GM23338 (cell line): Measurements from ENCODE around the gene STEAP1B. TPM values are rescaled to one million over a fixed set of nuclear protein-coding genes. Genes with fewer than 3 reads are reported as not detected.

Experiments
- ATAC-seq: fragments of 200-7000 bp; cut with Tn5 transposase; 3 replicates; pipeline ENCODE4 v1.9.1; 2020
- DNase-seq: peaks from one replicate; pipeline ENCODE4 v3.0.0-alpha.2; 2015; ENCODE audit warnings: low spot score
- H2AFZ ChIP-seq: fragments of 200-600 bp; sonication (generic); 2 replicates; pipeline ENCODE4 v1.8.0; 2016; ENCODE audit warnings: antibody characterized with exemption, mild to moderate bottlenecking, moderate library complexity
- H3F3A ChIP-seq: fragments of 200-600 bp; sonication (generic); replicated peaks from 2 replicates; pipeline ENCODE4 v1.8.0; 2017; ENCODE audit warnings: antibody characterized with exemption, mixed run types, low read depth
- H3K27ac ChIP-seq: fragments of 200-600 bp; sonication (generic); 2 replicates; pipeline ENCODE4 v1.6.1; 2016; ENCODE audit warnings: low read depth
- H3K27me3 ChIP-seq: fragments of 200-600 bp; sonication (generic); 2 replicates; pipeline ENCODE4 v1.8.0; 2016; ENCODE audit warnings: mild to moderate bottlenecking, mixed run types, moderate library complexity; ENCODE audit not compliant: insufficient read depth
- H3K36me3 ChIP-seq: fragments of 200-600 bp; sonication (generic); 2 replicates; pipeline ENCODE4 v1.8.0; 2016; ENCODE audit warnings: mild to moderate bottlenecking; ENCODE audit not compliant: insufficient read depth
- H3K4me1 ChIP-seq: fragments of 200-600 bp; sonication (generic); 2 replicates; pipeline ENCODE4 v1.8.0; 2016; ENCODE audit warnings: mild to moderate bottlenecking, moderate library complexity; ENCODE audit not compliant: insufficient read depth
- H3K4me2 ChIP-seq: fragments of 200-600 bp; sonication (generic); 2 replicates; pipeline ENCODE4 v1.7.1; 2017; ENCODE audit warnings: mixed run types
- H3K4me3 ChIP-seq: fragments of 200-600 bp; sonication (generic); 2 replicates; pipeline ENCODE4 v1.6.1; 2016; ENCODE audit warnings: mixed run types
- H3K79me2 ChIP-seq: fragments of 200-600 bp; sonication (generic); replicated peaks from 2 replicates; pipeline ENCODE4 v1.8.0; 2017; ENCODE audit warnings: mild to moderate bottlenecking; ENCODE audit not compliant: insufficient read depth
- H3K9me2 ChIP-seq: fragments of 200-600 bp; sonication (generic); 2 replicates; pipeline ENCODE4 v1.8.0; 2017; ENCODE audit not compliant: insufficient read depth
- H4K20me1 ChIP-seq: fragments of 200-600 bp; sonication (generic); replicated peaks from 2 replicates; pipeline ENCODE4 v1.8.0; 2017; ENCODE audit warnings: mild to moderate bottlenecking; ENCODE audit not compliant: insufficient read depth
- H3K27ac Mint-ChIP-seq: 2 replicates; pipeline ENCODE4 v1.8.0; 2020; ENCODE audit warnings: inconsistent platforms, mild to moderate bottlenecking, moderate library complexity, mixed read lengths
- H3K27me3 Mint-ChIP-seq: 3 replicates; pipeline ENCODE4 v1.8.0; 2022; ENCODE audit warnings: low read depth, mild to moderate bottlenecking, moderate library complexity, mixed read lengths, inconsistent platforms; ENCODE audit not compliant: insufficient read depth, poor library complexity
- H3K36me3 Mint-ChIP-seq: 3 replicates; pipeline ENCODE4 v1.8.0; 2021; ENCODE audit warnings: low read depth, mild to moderate bottlenecking, inconsistent platforms, moderate library complexity, mixed read lengths
- H3K4me1 Mint-ChIP-seq: 3 replicates; pipeline ENCODE4 v1.8.0; 2020; ENCODE audit warnings: mild to moderate bottlenecking, inconsistent platforms, mixed read lengths
- H3K4me3 Mint-ChIP-seq: 3 replicates; pipeline ENCODE4 v1.8.0; 2021; ENCODE audit warnings: moderate library complexity, mild to moderate bottlenecking, inconsistent platforms, mixed read lengths
- H3K9me3 Mint-ChIP-seq: 3 replicates; pipeline ENCODE4 v1.8.0; 2020; ENCODE audit warnings: moderate library complexity, mild to moderate bottlenecking, inconsistent platforms, mixed read lengths
- ETS1 ChIP-seq: IDR thresholded peaks from 2 replicates; pipeline ENCODE4 v1.6.1; 2016; ENCODE audit warnings: antibody characterized with exemption
- EZH2 ChIP-seq: fragments of 200-600 bp; sonication (generic); IDR thresholded peaks from one replicate; pipeline ENCODE4 v1.8.0; 2017; ENCODE audit warnings: antibody characterized with exemption, mild to moderate bottlenecking, low read depth; ENCODE audit not compliant: unreplicated experiment
- EZH2phosphoT487 ChIP-seq: fragments of 200-600 bp; sonication (generic); IDR thresholded peaks from one replicate; pipeline ENCODE4 v1.8.1; 2018; ENCODE audit warnings: antibody characterized with exemption; ENCODE audit not compliant: unreplicated experiment
- JUNB ChIP-seq: IDR thresholded peaks from one replicate; pipeline ENCODE4 v1.6.1; 2016; ENCODE audit warnings: antibody characterized with exemption; ENCODE audit not compliant: unreplicated experiment
- NANOG ChIP-seq: IDR thresholded peaks from 2 replicates; pipeline ENCODE4 v1.6.1; 2016; ENCODE audit warnings: antibody characterized with exemption, borderline replicate concordance
- POLR2AphosphoS5 ChIP-seq: IDR thresholded peaks from 2 replicates; pipeline ENCODE4 v1.6.1; 2016; ENCODE audit warnings: antibody characterized with exemption, low read depth
- REST ChIP-seq: IDR thresholded peaks from one replicate; pipeline ENCODE4 v1.6.1; 2018; ENCODE audit warnings: antibody characterized with exemption; ENCODE audit not compliant: unreplicated experiment
- STAT1 ChIP-seq: IDR thresholded peaks from one replicate; pipeline ENCODE4 v1.6.1; 2016; ENCODE audit warnings: antibody characterized with exemption; ENCODE audit not compliant: unreplicated experiment
- ZNF114 ChIP-seq: fragments of 250-450 bp; sonication (Bioruptor Pico); IDR thresholded peaks from 2 replicates; pipeline ENCODE4 v1.5.0; 2020; ENCODE audit warnings: mild to moderate bottlenecking, moderate library complexity
- ZNF462 ChIP-seq: fragments of 250-450 bp; sonication (Bioruptor Pico); IDR thresholded peaks from 2 replicates; pipeline ENCODE4 v1.5.0; 2020; ENCODE audit warnings: mild to moderate bottlenecking, moderate library complexity
- polyA plus RNA-seq: library from polyadenylated mRNA; unstranded; fragments of >200 nt; fragmentation: Nextera tagmentation; extraction: Ambion mirVana; gene quantifications from 2 replicates; pipeline ENCODE4 v1.2.1, GENCODE V29; 2016
- total RNA-seq: library from RNA; depleted of rRNA; stranded (reverse); fragments of >200 nt; shearing (Covaris generic); gene quantifications from 2 replicates; pipeline ENCODE4 v1.2.3, GENCODE V29; 2014

Gene STEAP1B
- total and polyA plus RNA-seq, 2 experiments from 2014 or later, result 4.9 to 16.5 TPM

GRCh38 chr7:22420008-22420407 lies 80.0 kb downstream of the STEAP1B start:
- Histone ChIP-seq H3K79me2 (no peaks in the 10 kb centered on the region), H2AFZ (no peak overlapping the region), H3K4me1 (no peaks in the 10 kb centered on the region), H3K4me3 (no peak overlapping the region), H3F3A (no peaks in the 10 kb centered on the region), H3K9me2 (0 out of 2 replicates have a peak, but pooled peaks cover 3% of the 10 kb centered on the region), H3K4me2 (no peak overlapping the region), H3K27me3 (no peaks in the 10 kb centered on the region), H4K20me1 (no peaks in the 10 kb centered on the region), H3K36me3 (no peaks in the 10 kb centered on the region), H3K27ac (no peak overlapping the region)
- Mint-ChIP-seq H3K36me3 (no peaks in the 10 kb centered on the region; the same call in 2 of the 3 replicates), H3K4me3 (no peak overlapping the region), H3K27ac (no peak overlapping the region), H3K4me1 (peaks cover 4% of the 10 kb centered on the region), H3K27me3 (no peaks in the 10 kb centered on the region), H3K9me3 (no peaks in the 10 kb centered on the region; the same call in 2 of the 3 replicates)
- no peak for TF ChIP-seq STAT1
- no peak for TF ChIP-seq EZH2
- ATAC-seq (no peak), DNase-seq (no peak)

- Histone ChIP-seq H3K79me2 (no peaks in the 10 kb centered on the region), H3K27ac (no peak overlapping the region), H3K4me3 (no peak overlapping the region), H3K9me2 (0 out of 2 replicates have a peak, but pooled peaks cover 3% of the 10 kb centered on the region), H2AFZ (no peak overlapping the region), H4K20me1 (no peaks in the 10 kb centered on the region), H3K27me3 (no peaks in the 10 kb centered on the region), H3K4me2 (no peak overlapping the region), H3F3A (no peaks in the 10 kb centered on the region), H3K36me3 (no peaks in the 10 kb centered on the region), H3K4me1 (no peaks in the 10 kb centered on the region)
- DNase-seq, result no peak
- no peak for ATAC-seq
- H3K4me1 Mint-ChIP-seq, result peaks cover 4% of the 10 kb centered on the region
- no peaks in the 10 kb centered on the region for H3K27me3 Mint-ChIP-seq
- no peaks in the 10 kb centered on the region; the same call in 2 of the 3 replicates for H3K9me3 Mint-ChIP-seq
- no peak overlapping the region for H3K4me3 Mint-ChIP-seq
- H3K27ac Mint-ChIP-seq, result no peak overlapping the region
- no peaks in the 10 kb centered on the region; the same call in 2 of the 3 replicates for H3K36me3 Mint-ChIP-seq
- TF ChIP-seq EZH2, result no peak
- TF ChIP-seq EZH2phosphoT487, result no peak
- no peak for TF ChIP-seq POLR2AphosphoS5
- no peak for TF ChIP-seq ZNF462 (CRISPR knock-in tag)
- no peak for TF ChIP-seq REST
- TF ChIP-seq NANOG, result no peak
- no peak for TF ChIP-seq ZNF114 (CRISPR knock-in tag)
- TF ChIP-seq ETS1, result no peak
- TF ChIP-seq STAT1, result no peak
- no peak for TF ChIP-seq JUNB
Measured at GRCh38 chr7:22419488-22419887, 80.5 kb downstream of the STEAP1B start.
